HEK293T (cell line): ENCODE results near the gene TMEM178A.

Experiments used
- CTCF ChIA-PET: fragments of 350-600 bp; formaldehyde crosslinking; extraction: SDS; loops from one replicate; lab custom pipeline; 2021; ENCODE audit warnings: antibody characterized with exemption, inconsistent platforms; lab: Yijun Ruan, JAX
- POLR2A ChIA-PET: fragments of 350-600 bp; formaldehyde crosslinking; extraction: SDS; loops from one replicate; lab custom pipeline; 2020; ENCODE audit warnings: antibody characterized with exemption, inconsistent platforms; lab: Yijun Ruan, JAX
- DNase-seq: peaks from one replicate; pipeline ENCODE4 v3.0.0; 2012; ENCODE audit warnings: mixed read lengths; ENCODE audit errors: extremely low spot score
- ARNT ChIP-seq: fragments of 450-650 bp; IDR thresholded peaks from 2 replicates; pipeline ENCODE4 v1.6.1; 2017; ENCODE audit warnings: mild to moderate bottlenecking
- BHLHE40 ChIP-seq: fragments of 450-650 bp; IDR thresholded peaks from 2 replicates; pipeline ENCODE4 v1.6.1; 2016; ENCODE audit warnings: mild to moderate bottlenecking, moderate library complexity, borderline replicate concordance
- CTBP1 ChIP-seq: fragments of 450-650 bp; IDR thresholded peaks from 2 replicates; pipeline ENCODE4 v1.6.1; 2016; ENCODE audit warnings: borderline replicate concordance
- ELF4 ChIP-seq: fragments of 450-650 bp; IDR thresholded peaks from 2 replicates; pipeline ENCODE4 v1.6.1; 2017; ENCODE audit warnings: antibody characterized with exemption
- FOXA1 ChIP-seq: fragments of 450-650 bp; IDR thresholded peaks from 2 replicates; pipeline ENCODE4 v1.6.1; 2016; ENCODE audit warnings: mild to moderate bottlenecking
- FOXK2 ChIP-seq: fragments of 450-650 bp; IDR thresholded peaks from 2 replicates; pipeline ENCODE4 v1.6.1; 2016; ENCODE audit warnings: mild to moderate bottlenecking
- FOXM1 ChIP-seq: fragments of 450-650 bp; IDR thresholded peaks from 2 replicates; pipeline ENCODE4 v1.6.1; 2017; ENCODE audit warnings: mild to moderate bottlenecking, borderline replicate concordance
- HDGF ChIP-seq: fragments of 450-650 bp; IDR thresholded peaks from 2 replicates; pipeline ENCODE4 v1.6.1; 2017; ENCODE audit warnings: antibody characterized with exemption, borderline replicate concordance
- L3MBTL2 ChIP-seq: fragments of 450-650 bp; conservative IDR thresholded peaks from 2 replicates; pipeline ENCODE4 v1.6.1; 2016; ENCODE audit warnings: mild to moderate bottlenecking
- LEF1 ChIP-seq: fragments of 450-650 bp; IDR thresholded peaks from 2 replicates; pipeline ENCODE4 v1.6.1; 2017; ENCODE audit warnings: mild to moderate bottlenecking, borderline replicate concordance
- NFRKB ChIP-seq: fragments of 450-650 bp; IDR thresholded peaks from 2 replicates; pipeline ENCODE4 v1.6.1; 2016; ENCODE audit warnings: mild to moderate bottlenecking, moderate library complexity
- PKNOX1 ChIP-seq: fragments of 450-650 bp; IDR thresholded peaks from 2 replicates; pipeline ENCODE4 v1.6.1; 2016
- SP1 ChIP-seq: fragments of 450-650 bp; IDR thresholded peaks from 2 replicates; pipeline ENCODE4 v1.6.1; 2017
- SUZ12 ChIP-seq: fragments of 450-650 bp; IDR thresholded peaks from 2 replicates; pipeline ENCODE4 v1.6.1; 2016; ENCODE audit warnings: mild to moderate bottlenecking
- TARDBP ChIP-seq: fragments of 450-650 bp; IDR thresholded peaks from 2 replicates; pipeline ENCODE4 v1.6.1; 2016
- ZNF384 ChIP-seq: fragments of 450-650 bp; IDR thresholded peaks from 2 replicates; pipeline ENCODE4 v1.6.1; 2016

Gene TMEM178A

GRCh38 chr2:39715822-39716221 lies 50.1 kb downstream of the TMEM178A start:
- POLR2A ChIA-PET, result no interaction called here
- no peak for DNase-seq
- TF ChIP-seq SUZ12, result no peak
- no peak for TF ChIP-seq LEF1
- CTCF ChIA-PET, result no interaction called here

GRCh38 chr2:39717067-39717466 lies 51.4 kb downstream of the TMEM178A start:
- no peak for TF ChIP-seq LEF1
- TF ChIP-seq ELF4, result no peak
- TF ChIP-seq FOXA1, result no peak
- TF ChIP-seq BHLHE40, result no peak
- no peak for TF ChIP-seq TARDBP
- TF ChIP-seq HDGF, result no peak
- no peak for TF ChIP-seq FOXM1
- TF ChIP-seq ZNF384, result no peak
- no peak for TF ChIP-seq L3MBTL2
- POLR2A ChIA-PET, result no interaction called here
- no peak for DNase-seq
- CTCF ChIA-PET, result no interaction called here

GRCh38 chr2:39718483-39718882 lies 52.8 kb downstream of the TMEM178A start:
- ChIA-PET POLR2A (no interaction called here), CTCF (interaction anchor here (1.5 kb wide), 1 partner anchor 11 kb away, joined by 8 read pairs; no protein-coding TSS in a partner anchor)
- no peak for TF ChIP-seq FOXA1
- TF ChIP-seq SUZ12, result no peak
- TF ChIP-seq HDGF, result no peak
- no peak for TF ChIP-seq LEF1
- TF ChIP-seq NFRKB, result no peak
- TF ChIP-seq CTBP1, result no peak
- TF ChIP-seq ELF4, result no peak
- no peak for TF ChIP-seq ARNT
- no peak for TF ChIP-seq TARDBP
- no peak for TF ChIP-seq FOXM1
- no peak for TF ChIP-seq BHLHE40
- no peak for TF ChIP-seq SP1
- TF ChIP-seq PKNOX1, result no peak
- no peak for DNase-seq

- DNase-seq, result no peak
- CTCF ChIA-PET, result interaction anchor here (1.5 kb wide), 1 partner anchor 11 kb away, joined by 8 read pairs; no protein-coding TSS in a partner anchor
- no peak for TF ChIP-seq LEF1
- no peak for TF ChIP-seq FOXA1
- TF ChIP-seq ZNF384, result no peak
- TF ChIP-seq FOXK2, result no peak
- no peak for TF ChIP-seq ELF4
- TF ChIP-seq HDGF, result no peak
- TF ChIP-seq CTBP1, result no peak
- no peak for TF ChIP-seq SP1
- no peak for TF ChIP-seq L3MBTL2
- TF ChIP-seq PKNOX1, result no peak
- TF ChIP-seq ARNT, result no peak
- no peak for TF ChIP-seq NFRKB
- no peak for TF ChIP-seq TARDBP
- POLR2A ChIA-PET, result no interaction called here
Observed at GRCh38 chr2:39719317-39719716, 53.6 kb downstream of the TMEM178A start.

DNA sequence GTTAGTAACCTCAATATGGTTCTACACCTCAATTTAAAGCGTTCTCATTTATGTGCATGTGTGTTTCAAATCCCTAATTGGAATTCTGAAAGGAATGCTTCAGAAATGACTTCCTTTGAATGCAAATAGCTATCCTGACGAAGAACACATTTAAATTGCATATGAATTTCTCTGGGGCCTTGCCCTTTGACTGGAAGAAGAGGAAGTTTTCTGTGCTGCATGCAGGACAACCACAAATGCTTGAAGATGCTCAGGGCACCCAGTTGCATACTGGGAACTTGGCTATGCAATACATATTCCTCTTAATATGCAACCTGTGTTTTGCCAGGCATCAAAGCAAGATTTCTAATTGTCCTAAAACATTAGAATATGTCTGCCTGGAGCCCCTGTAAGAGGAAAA lies 55.3 kb downstream of the TMEM178A start:
- TF ChIP-seq SUZ12 (no peak), ARNT (no peak), PKNOX1 (no peak), NFRKB (no peak), SP1 (no peak), CTBP1 (no peak), BHLHE40 (no peak), HDGF (no peak), ELF4 (no peak), FOXK2 (no peak)
- CTCF ChIA-PET, result no interaction called here
- no peak for DNase-seq
- POLR2A ChIA-PET, result no interaction called here

GRCh38 chr2:39723497-39723896 lies 57.8 kb downstream of the TMEM178A start:
- POLR2A ChIA-PET, result interaction anchor here (0.8 kb wide), 1 partner anchor 28 kb away, joined by 4 read pairs; no protein-coding TSS in a partner anchor
- TF ChIP-seq ELF4, result no peak
- CTCF ChIA-PET, result no interaction called here
- no peak for DNase-seq

- ChIA-PET POLR2A (interaction anchor here (0.8 kb wide), 1 partner anchor 29 kb away, joined by 4 read pairs; no protein-coding TSS in a partner anchor), CTCF (no interaction called here)
- no peak for DNase-seq
- TF ChIP-seq ZNF384 (no peak), NFRKB (no peak), FOXK2 (no peak), L3MBTL2 (no peak), PKNOX1 (no peak), BHLHE40 (no peak), ELF4 (no peak), ARNT (no peak)
Observed at GRCh38 chr2:39723946-39724827, 58.5 kb downstream of the TMEM178A start.
